Measurements from ENCODE around the gene CPLX3.

GRCh38 chr15:74798388-74799254 is 27.8 kb upstream of the CPLX3 start:
- no peak for TF ChIP-seq CTCF (IDR thresholded peaks at IDR 0.05)
- no peak for TF ChIP-seq POLR2A (IDR thresholded peaks at IDR 0.05)
